ENCODE results near the gene ATP2A3.

- TF ChIP-seq CTCF (conservative IDR thresholded peaks at IDR 0.05; ENCODE audit: low read length) (no peak), EZH2phosphoT487 (IDR thresholded peaks at IDR 0.05; ENCODE audit: borderline replicate concordance) (no peak)
Observed at GRCh38 chr17:3943240-3943891, 20.9 kb downstream of the ATP2A3 start.
